Heart right ventricle (tissue), 16 donors: ENCODE measurements around the gene COG5. TPM values are rescaled to one million over a fixed set of nuclear protein-coding genes. Genes with fewer than 3 reads are reported as not detected.

Experiments used
- ATAC-seq, 8 donors: fragments of 200-7000 bp; cut with Tn5 transposase; one replicate each; pipeline ENCODE4 v1.9.1; 2020; ENCODE audit warnings: mild to moderate bottlenecking in 8 of 8, moderate library complexity in 8 of 8, moderate number of reproducible peaks in 1 of 8
- DNase-seq, 2 donors: peaks; one replicate each; pipeline ENCODE4 v3.0.0-alpha.2; 2020
- H3K27ac ChIP-seq, 10 donors: fragments of 200-600 bp; sonication (generic) in 2 of 10; one replicate each; pipeline versions ENCODE4 v1.5.0 to v1.8.0; 2020 to 2022; ENCODE audit warnings: mild to moderate bottlenecking in 3 of 10
- H3K27me3 ChIP-seq, 7 donors: fragments of 200-600 bp; one replicate each; pipeline ENCODE4 v1.8.0; 2021 to 2022; ENCODE audit warnings: mild to moderate bottlenecking in 2 of 7
- H3K36me3 ChIP-seq, 9 donors: fragments of 200-600 bp; sonication (generic) in 1 of 9; one replicate each; pipeline versions ENCODE4 v1.5.0 to v1.8.0; 2020 to 2022; ENCODE audit warnings: mild to moderate bottlenecking in 2 of 9
- H3K4me1 ChIP-seq, 9 donors: fragments of 200-600 bp; sonication (generic) in 1 of 9; one replicate each; pipeline versions ENCODE4 v1.5.0 to v1.8.0; 2020 to 2022; ENCODE audit warnings: mild to moderate bottlenecking in 4 of 9
- H3K4me3 ChIP-seq, 10 donors: fragments of 200-600 bp; sonication (generic) in 2 of 10; one replicate each; pipeline versions ENCODE4 v1.5.0 to v1.8.0; 2020 to 2022; ENCODE audit warnings: mild to moderate bottlenecking in 7 of 10, moderate library complexity in 2 of 10
- H3K9me3 ChIP-seq, 11 donors: fragments of 200-600 bp in 10 of 11; sonication (generic) in 2 of 11; one replicate each; pipeline versions ENCODE4 v1.5.0 to v1.8.0; 2013 to 2022; ENCODE audit warnings: mild to moderate bottlenecking in 2 of 11, control low read depth in 1 of 11, moderate library complexity in 1 of 11
- WGBS, 2 donors: extraction: QIAGEN DNeasy Blood & Tissue Kit; methylation state at CpG; one replicate each; pipeline ENCODE4 v1.1.7; 2013; ENCODE audit warnings: inconsistent platforms in 1 of 2; 5-methylcytosine and 5-hydroxymethylcytosine counted together
- intact Hi-C, 10 donors: fragments of 100-400 bp; cut with DNase I; formaldehyde crosslinking; loops; one replicate each; pipeline versions ENCODE4 v1.11.1 to v1.14.2; 2022
- polyA plus RNA-seq, 2 donors: library from polyadenylated mRNA; stranded (reverse); fragments of 200-250 nt; gene quantifications; one replicate each; pipeline ENCODE4 v1.2.3, GENCODE V29; 2013
- total RNA-seq, 10 donors: library from RNA; stranded (reverse); fragmentation: NEBNext Ultra II Directional in 3 of 10; extraction: Animal tissue kit (Norgen Biotek cat#: 25700) in 3 of 10; gene quantifications; one replicate each; pipeline versions ENCODE4 v1.2.1 to v1.2.4, GENCODE V29; 2021 to 2023
- TF ChIP-seq, protein P1 (sequence below), 9 donors: fragments of 200-600 bp; sonication (generic) in 2 of 9; IDR thresholded peaks; one replicate each; pipeline versions ENCODE4 v1.5.0 to v1.8.0; 2021 to 2022; ENCODE audit warnings: antibody characterized with exemption in 9 of 9, mild to moderate bottlenecking in 5 of 9, moderate library complexity in 1 of 9
- donor health status: Arrhythmogenic right ventricular cardiomyopathy.
- donor health status: ischemic (EF 13 %, LVEDD 7.1; RV severe dilation, severe dysfunction).
- donor health status: healthy with polysubstance abuse.
- donor health status: DM: no; HTN: yes; CAD: no.
- donor health status: DM: no; HTN: no; CAD: no.
- donor health status: ischemic (EF 25% LVEDD 6.9; RV normal size, moderate dysfunction).
- donor health status: ischemic (EF 25% LVEDD 5.7; RV mildly dilated, moderate dysfunction).
- donor health status: healthy.
- donor health status: DM: yes; HTN: yes; CAD: no.
- donor health status: Ischemic cardiomyopathy.
- donor health status: ischemic (EF 35%, LVEDD 5.7; RV mildly dilated, moderate dysfunction).
- donor health status: nonischemic (EF 11% LVEDD 7.7; RV severe dilation, severe dysfunction).
- donor health status: DM: yes; HTN: yes; CAD: no.
- donor health status: PGD.
- donor health status: ischemic (EF 29% LVEDD 5.4; RV normal size, mild dysfunction).
- donor health status: nonischemic (EF 23%, LVEDD 6.1; RV moderate dilation, normal function).

COG5 gene
- total and polyA plus RNA-seq, 12 donors, result 8.4 to 65.8 (median 52.2) TPM

- intact Hi-C loops, result no loop called here
- no peaks in the 10 kb centered on the region for H3K4me1 ChIP-seq
- TF ChIP-seq, protein P1, sequence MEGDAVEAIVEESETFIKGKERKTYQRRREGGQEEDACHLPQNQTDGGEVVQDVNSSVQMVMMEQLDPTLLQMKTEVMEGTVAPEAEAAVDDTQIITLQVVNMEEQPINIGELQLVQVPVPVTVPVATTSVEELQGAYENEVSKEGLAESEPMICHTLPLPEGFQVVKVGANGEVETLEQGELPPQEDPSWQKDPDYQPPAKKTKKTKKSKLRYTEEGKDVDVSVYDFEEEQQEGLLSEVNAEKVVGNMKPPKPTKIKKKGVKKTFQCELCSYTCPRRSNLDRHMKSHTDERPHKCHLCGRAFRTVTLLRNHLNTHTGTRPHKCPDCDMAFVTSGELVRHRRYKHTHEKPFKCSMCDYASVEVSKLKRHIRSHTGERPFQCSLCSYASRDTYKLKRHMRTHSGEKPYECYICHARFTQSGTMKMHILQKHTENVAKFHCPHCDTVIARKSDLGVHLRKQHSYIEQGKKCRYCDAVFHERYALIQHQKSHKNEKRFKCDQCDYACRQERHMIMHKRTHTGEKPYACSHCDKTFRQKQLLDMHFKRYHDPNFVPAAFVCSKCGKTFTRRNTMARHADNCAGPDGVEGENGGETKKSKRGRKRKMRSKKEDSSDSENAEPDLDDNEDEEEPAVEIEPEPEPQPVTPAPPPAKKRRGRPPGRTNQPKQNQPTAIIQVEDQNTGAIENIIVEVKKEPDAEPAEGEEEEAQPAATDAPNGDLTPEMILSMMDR (IDR thresholded peaks at IDR 0.05), result no peak
- no peak for DNase-seq
- H3K9me3 ChIP-seq, result peaks cover 0 to 40% (median 5%) of the 10 kb centered on the region in 11 donors
- no peaks in the 10 kb centered on the region for H3K36me3 ChIP-seq
- no peak overlapping the region for H3K27ac ChIP-seq
- WGBS, 2 donors, result 97 to 98% methylated on average over 5 of the region's 5 CpGs
- no peaks in the 10 kb centered on the region for H3K27me3 ChIP-seq
- no peak overlapping the region for H3K4me3 ChIP-seq
- ATAC-seq, result no peak
Observed at GRCh38 chr7:107344799-107345198, 218.9 kb downstream of the COG5 start.

GRCh38 chr7:107344286-107344685 is 219.4 kb downstream of the COG5 start:
- no peaks in the 10 kb centered on the region for H3K27me3 ChIP-seq
- H3K36me3 ChIP-seq, result no peaks in the 10 kb centered on the region
- ATAC-seq, result no peak
- intact Hi-C loops, result no loop called here
- no peak overlapping the region for H3K4me3 ChIP-seq
- H3K27ac ChIP-seq, result no peak overlapping the region
- H3K9me3 ChIP-seq, result peaks cover 0 to 40% (median 5%) of the 10 kb centered on the region in 11 donors
- no peak for DNase-seq
- H3K4me1 ChIP-seq, result no peaks in the 10 kb centered on the region
- TF ChIP-seq, protein P1 (IDR thresholded peaks at IDR 0.05), result no peak
- 99% methylated on average over 4 of the region's 4 CpGs for WGBS, 2 donors

GRCh38 chr7:107338080-107338479 is 225.6 kb downstream of the COG5 start:
- DNase-seq (no peak), ATAC-seq (no peak)
- intact Hi-C loops, result no loop called here
- TF ChIP-seq, protein P1 (IDR thresholded peaks at IDR 0.05), result no peak
- Histone ChIP-seq H3K4me1 (peaks cover 0 to 8% (median 3%) of the 10 kb centered on the region in 9 donors), H3K9me3 (peaks cover 0 to 39% (median 14%) of the 10 kb centered on the region in 11 donors), H3K4me3 (no peak overlapping the region), H3K27ac (no peak overlapping the region), H3K36me3 (no peaks in the 10 kb centered on the region), H3K27me3 (no peaks in the 10 kb centered on the region)
- WGBS, 2 donors, result 100% methylated on average over 1 of the region's 1 CpG

DNA sequence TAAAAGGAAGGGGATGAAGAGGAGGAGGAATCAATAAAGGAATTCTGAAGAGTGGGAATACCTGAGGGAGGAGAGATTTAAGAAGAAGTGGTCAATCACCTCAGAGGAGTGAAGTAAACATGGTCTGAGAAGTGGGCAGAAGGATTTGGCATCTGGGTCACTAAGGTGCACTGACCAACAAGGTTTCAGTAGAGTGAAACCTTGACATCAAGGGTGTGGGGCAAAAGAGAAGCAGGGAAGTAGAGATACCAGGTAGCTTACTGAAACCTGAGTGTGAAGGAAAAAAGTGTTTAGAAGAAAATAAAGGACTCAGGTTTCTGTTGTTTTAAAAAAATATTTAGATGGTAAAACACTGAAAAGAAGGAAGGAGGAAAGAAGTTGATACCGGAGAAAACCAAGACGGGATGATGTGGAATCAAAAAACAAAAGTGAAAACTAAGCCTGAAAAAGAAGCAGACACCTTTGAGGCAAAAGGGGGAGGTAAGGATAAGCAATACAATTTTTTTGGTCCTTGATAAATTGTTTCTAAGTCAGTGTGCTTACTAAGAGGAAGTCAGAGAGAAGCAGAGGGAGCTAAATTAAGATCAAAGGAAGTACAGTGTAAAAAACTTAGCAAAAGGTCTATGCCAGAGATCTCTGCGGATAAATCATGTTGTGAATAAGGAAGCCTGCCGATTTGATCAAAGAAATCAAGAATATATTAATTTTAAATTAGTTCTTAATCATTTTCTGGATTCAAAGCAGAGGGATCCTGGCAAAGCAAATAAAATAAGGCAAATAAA is 231.0 kb downstream of the COG5 start:
- H3K36me3 ChIP-seq, result peaks cover 0 to 15% (median 0%) of the 10 kb centered on the region in 9 donors
- peak overlapping the region in 1 of 10 donors; percentile 9 for H3K27ac ChIP-seq
- intact Hi-C loops, result no loop called here
- H3K27me3 ChIP-seq, result no peaks in the 10 kb centered on the region
- ATAC-seq, result peak in 1 of 8 donors; percentile 61
- DNase-seq, result no peak
- H3K4me1 ChIP-seq, result peaks cover 0 to 16% (median 10%) of the 10 kb centered on the region in 9 donors
- 61 to 70% methylated on average over 4 of the region's 4 CpGs for WGBS, 2 donors
- TF ChIP-seq, protein P1 (IDR thresholded peaks at IDR 0.05), result no peak
- peaks cover 0 to 3% (median 2%) of the 10 kb centered on the region in 11 donors for H3K9me3 ChIP-seq
- H3K4me3 ChIP-seq, result peak overlapping the region in 3 of 10 donors; percentile 11 to 26 (median 23)
